Transverse colon (tissue), 4 donors: ENCODE results near the gene SLIT2. TPM values are rescaled to one million over a fixed set of nuclear protein-coding genes. Genes with fewer than 3 reads are reported as not detected.

Experiments
- DNase-seq: peaks from one replicate; pipeline ENCODE4 v3.0.0-alpha.2; 2019
- H3K27ac ChIP-seq, 4 donors: fragments of 200-600 bp; sonication (generic); 2 replicates each; pipeline ENCODE4 v1.5.1; 2016 to 2018; ENCODE audit warnings: inconsistent platforms in 4 of 4
- H3K27me3 ChIP-seq: fragments of 200-600 bp; sonication (generic); 2 replicates; pipeline ENCODE4 v1.5.1; 2017; ENCODE audit warnings: inconsistent platforms
- H3K36me3 ChIP-seq, 4 donors: fragments of 200-600 bp; sonication (generic); 2 replicates each; pipeline ENCODE4 v1.5.1; 2017 to 2019; ENCODE audit warnings: inconsistent platforms in 4 of 4
- H3K4me1 ChIP-seq, 4 donors: fragments of 200-600 bp; sonication (generic); 2 replicates each; pipeline ENCODE4 v1.5.1; 2017 to 2020; ENCODE audit warnings: inconsistent platforms in 4 of 4
- H3K4me3 ChIP-seq, 4 donors: fragments of 200-600 bp; sonication (generic); 1 replicate in 1 of 4; 2 replicates in 3 of 4; pipeline versions ENCODE4 v1.5.1 to v1.6.1; 2017 to 2019; ENCODE audit warnings: inconsistent platforms in 4 of 4
- H3K9me3 ChIP-seq, 2 donors: fragments of 200-600 bp; sonication (generic); 2 replicates each; pipeline ENCODE4 v1.5.1; 2017 to 2019; ENCODE audit warnings: inconsistent platforms in 2 of 2
- CTCF ChIP-seq, 5 experiments: fragments of 200-600 bp in 3 of 5; fragments of 450-650 bp in 2 of 5; sonication (generic) in 3 of 5; IDR thresholded peaks; 1 replicate in 2 of 5; 2 replicates in 3 of 5; pipeline ENCODE4 v1.5.1; 2016 to 2017; ENCODE audit warnings: antibody characterized with exemption in 5 of 5, inconsistent platforms in 3 of 5, mild to moderate bottlenecking in 2 of 5, moderate library complexity in 1 of 5
- EP300 ChIP-seq: sonication (generic); formaldehyde crosslinking; IDR thresholded peaks from one replicate; pipeline ENCODE4 v1.6.1; 2017; ENCODE audit warnings: antibody characterized with exemption, low read depth
- POLR2A ChIP-seq: fragments of 450-650 bp; IDR thresholded peaks from one replicate; pipeline ENCODE4 v1.6.1; 2016; ENCODE audit warnings: antibody characterized with exemption, mild to moderate bottlenecking, moderate library complexity
- POLR2AphosphoS5 ChIP-seq, 3 donors: sonication (generic); formaldehyde crosslinking; IDR thresholded peaks; one replicate each; pipeline ENCODE4 v1.6.1; 2016; ENCODE audit warnings: antibody characterized with exemption in 3 of 3
- WGBS, 2 donors: methylation state at CpG; one replicate each; pipeline ENCODE4 v1.1.5; 2018; ENCODE audit warnings: low coverage in 1 of 2; 5-methylcytosine and 5-hydroxymethylcytosine counted together
- in situ Hi-C, 4 donors: fragments of 200-750 bp; cut with MboI; loops; one replicate each; pipeline versions ENCODE4 v1.15.0 to v1.15.1; 2017; ENCODE audit warnings: low sequenced_read_pairs in 3 of 4, low pct_ligation_motif_present in 1 of 4, low pct_unique_long_range_greater_than_20kb in 1 of 4
- intact Hi-C: fragments of 100-400 bp; cut with DNase I; formaldehyde crosslinking; loops from one replicate; pipeline ENCODE4 v1.15.1; 2023; ENCODE audit warnings: low total_unique reads
- total RNA-seq, 4 donors: library from RNA; depleted of rRNA; stranded (reverse); fragments of >200 nt; gene quantifications; one replicate each; pipeline ENCODE4 v1.1.0, GENCODE V29; 2016

SLIT2 gene
- total RNA-seq, 4 donors from 2014 or later, result 2.2 to 6.7 (median 5.6) TPM

DNA sequence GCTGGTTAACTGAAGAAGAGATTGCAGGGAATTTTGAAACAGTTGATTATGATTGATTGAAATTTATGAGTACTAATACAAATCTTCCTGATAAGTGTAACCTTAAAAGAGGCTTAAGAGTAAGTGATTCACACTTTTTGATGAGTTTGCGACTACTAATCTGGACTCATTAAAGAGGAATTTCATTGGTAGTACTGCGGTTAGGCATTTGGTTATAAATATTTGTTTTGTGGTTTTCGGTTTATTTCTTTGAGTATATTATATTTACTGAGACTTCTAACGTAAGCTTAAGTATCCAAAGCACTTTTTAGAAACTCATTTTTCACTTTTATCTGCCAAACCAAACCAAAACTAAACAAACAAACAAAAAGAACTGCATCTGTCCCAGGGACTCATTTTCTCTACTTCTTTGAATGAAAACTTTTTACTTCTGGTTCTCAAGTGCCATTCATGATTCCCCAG lies 20.7 kb downstream of the SLIT2 start:
- no peaks in the 10 kb centered on the region for H3K4me1 ChIP-seq
- H3K36me3 ChIP-seq, result no peaks in the 10 kb centered on the region
- TF ChIP-seq POLR2AphosphoS5 (IDR thresholded peaks at IDR 0.05) (no peak), POLR2A (no peak), EP300 (no peak), CTCF (IDR thresholded peaks at IDR 0.05) (no peak)
- H3K4me3 ChIP-seq, result no peak overlapping the region
- H3K27ac ChIP-seq, result no peak overlapping the region
- intact Hi-C loops, result no loop called here
- WGBS, 2 donors, result 53 to 66% methylated on average over 4 of the region's 4 CpGs
- no peaks in the 10 kb centered on the region for H3K9me3 ChIP-seq
- H3K27me3 ChIP-seq, result no peaks in the 10 kb centered on the region
- DNase-seq, result no peak
- in situ Hi-C loops, result no loop called here

GRCh38 chr4:20273793-20274192 lies 22.1 kb downstream of the SLIT2 start:
- no peak for DNase-seq
- 86% methylated on average over 8 to 11 of the region's 11 CpGs for WGBS, 2 donors
- intact Hi-C loops, result no loop called here
- Histone ChIP-seq H3K4me3 (no peak overlapping the region), H3K27me3 (no peaks in the 10 kb centered on the region), H3K36me3 (no peaks in the 10 kb centered on the region), H3K4me1 (no peaks in the 10 kb centered on the region), H3K27ac (no peak overlapping the region), H3K9me3 (no peaks in the 10 kb centered on the region)
- TF ChIP-seq POLR2A (no peak), EP300 (no peak), POLR2AphosphoS5 (IDR thresholded peaks at IDR 0.05) (no peak), CTCF (IDR thresholded peaks at IDR 0.05) (no peak)
- in situ Hi-C loops, result no loop called here

DNA sequence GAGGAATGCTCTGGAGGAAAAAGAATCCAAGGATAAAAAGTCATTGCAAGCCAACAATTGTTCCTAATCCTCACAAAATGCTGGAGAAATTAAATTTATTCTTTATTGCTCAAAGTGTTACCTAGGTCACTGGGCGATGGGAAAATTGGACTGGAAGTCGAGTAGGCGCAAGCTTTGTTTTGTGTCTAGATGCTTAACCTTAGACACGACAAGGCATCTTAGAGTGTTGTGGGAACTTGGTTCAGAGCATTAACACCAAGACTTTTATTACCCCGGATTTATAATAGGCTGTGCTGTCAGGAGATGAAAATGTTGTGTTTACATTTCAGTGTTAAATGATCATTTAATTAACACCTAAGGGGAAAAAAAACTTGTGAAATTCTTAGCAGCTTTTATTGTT lies 25.1 kb downstream of the SLIT2 start:
- no peaks in the 10 kb centered on the region for H3K9me3 ChIP-seq
- in situ Hi-C loops, result no loop called here

GRCh38 chr4:20278195-20278594 lies 26.5 kb downstream of the SLIT2 start:
- no peak overlapping the region for H3K4me3 ChIP-seq
- H3K9me3 ChIP-seq, result no peaks in the 10 kb centered on the region
- no peak overlapping the region for H3K27ac ChIP-seq
- no peaks in the 10 kb centered on the region for H3K27me3 ChIP-seq
- in situ Hi-C loops (no loop called here), intact Hi-C loops (no loop called here)
- H3K4me1 ChIP-seq, result no peaks in the 10 kb centered on the region
- H3K36me3 ChIP-seq, result no peaks in the 10 kb centered on the region
- DNase-seq, result no peak
- TF ChIP-seq POLR2AphosphoS5 (IDR thresholded peaks at IDR 0.05) (no peak), POLR2A (no peak), CTCF (IDR thresholded peaks at IDR 0.05) (no peak), EP300 (no peak)
- 83 to 90% methylated on average over 3 of the region's 3 CpGs for WGBS, 2 donors

More for the DNA sequence above, 25.1 kb downstream of the SLIT2 start:
- H3K4me3 ChIP-seq, result no peak overlapping the region
- intact Hi-C loops, result no loop called here
- no peak overlapping the region for H3K27ac ChIP-seq
- no peaks in the 10 kb centered on the region for H3K4me1 ChIP-seq
- TF ChIP-seq EP300, result no peak
- no peak for TF ChIP-seq POLR2A
- no peak for TF ChIP-seq CTCF (IDR thresholded peaks at IDR 0.05)
- TF ChIP-seq POLR2AphosphoS5 (IDR thresholded peaks at IDR 0.05), result no peak
- H3K27me3 ChIP-seq, result no peaks in the 10 kb centered on the region
- DNase-seq, result no peak
- no peaks in the 10 kb centered on the region for H3K36me3 ChIP-seq
- 61 to 78% methylated on average over 5 of the region's 5 CpGs for WGBS, 2 donors
